Epidermal melanocyte (primary cell): ENCODE data around the gene NCBP2L.
"Not testable (repeated sequence)": the region's sequence is repeated elsewhere in the genome, so short reads cannot be mapped to it uniquely, and the experiment has no call there.

Experiments
- DNase-seq: peaks from one replicate; pipeline ENCODE4 v3.0.0; 2011; ENCODE audit warnings: low spot score; ENCODE audit not compliant: insufficient read length

The NCBP2L gene

DNA sequence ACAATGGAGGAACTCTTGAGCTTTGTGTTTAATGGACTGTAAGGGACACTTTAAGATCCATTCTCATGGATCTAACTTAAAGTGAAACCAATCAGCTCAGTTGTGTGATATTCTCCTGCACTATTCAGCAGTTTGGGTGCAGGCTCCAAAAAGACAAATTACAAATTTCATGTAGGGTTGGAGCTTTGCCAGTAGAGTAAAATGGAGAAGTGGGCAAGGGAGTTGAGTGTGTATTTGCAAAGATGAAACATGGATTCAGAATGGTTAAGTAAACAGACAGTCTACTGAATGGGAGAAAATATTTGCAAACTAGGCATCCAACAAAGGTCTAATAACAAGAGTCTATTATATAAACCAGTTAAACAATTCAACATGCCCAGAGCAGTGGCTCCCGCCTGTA is 26.9 kb downstream of the NCBP2L start:
- no peak for DNase-seq

GRCh38 chrX:107805179-107805578 is 27.6 kb downstream of the NCBP2L start:
- no peak for DNase-seq

DNA sequence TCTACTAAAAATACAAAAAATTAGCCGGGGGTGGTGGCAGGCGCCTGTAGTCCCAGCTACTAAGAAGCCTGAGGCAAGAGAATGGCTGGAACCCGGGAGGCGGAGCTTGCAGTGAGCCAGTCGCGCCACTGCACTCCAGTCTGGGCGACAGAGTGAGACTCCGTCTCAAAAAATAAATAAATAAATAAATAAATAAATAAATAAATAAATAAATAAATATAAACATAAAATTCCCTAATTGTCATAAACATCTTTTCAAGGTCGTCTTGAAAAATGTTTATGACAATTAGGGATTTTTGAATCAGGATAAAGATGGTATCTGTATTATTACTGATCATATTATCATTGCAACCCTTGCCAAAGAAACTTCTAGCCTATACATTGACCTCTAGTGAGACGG is 32.5 kb downstream of the NCBP2L start:
- DNase-seq, result not testable (repeated sequence)

DNA sequence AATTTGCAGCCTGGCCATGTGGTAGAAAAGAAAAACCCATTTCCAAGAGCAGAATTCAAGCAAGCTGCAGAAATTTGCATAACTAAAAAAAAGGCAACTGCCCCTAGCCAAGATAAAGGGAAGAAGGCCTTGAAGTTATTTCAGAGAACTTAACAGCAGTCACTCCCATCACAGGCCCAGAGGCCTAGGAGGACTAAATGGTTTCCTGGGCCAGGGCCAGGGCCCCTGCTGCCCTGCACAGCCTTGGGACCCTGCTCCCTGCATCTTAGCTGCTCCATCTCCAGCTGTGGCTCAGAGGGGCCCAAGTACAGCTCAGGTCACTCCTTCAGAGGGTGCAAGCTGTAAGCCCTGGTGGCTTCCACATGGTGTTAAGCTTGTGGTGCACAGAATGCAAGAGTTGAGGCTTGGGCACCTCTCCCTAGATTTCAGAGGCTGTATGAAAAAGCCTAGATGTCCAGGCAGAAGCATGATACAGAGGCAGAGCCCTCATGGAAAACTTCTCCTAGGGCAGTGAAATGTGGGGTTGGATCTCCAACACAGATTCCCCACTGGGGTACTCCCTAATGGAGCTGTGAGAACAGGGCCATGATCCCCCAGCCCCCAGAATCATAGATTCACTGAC is 41.5 kb downstream of the NCBP2L start:
- no peak for DNase-seq

DNA sequence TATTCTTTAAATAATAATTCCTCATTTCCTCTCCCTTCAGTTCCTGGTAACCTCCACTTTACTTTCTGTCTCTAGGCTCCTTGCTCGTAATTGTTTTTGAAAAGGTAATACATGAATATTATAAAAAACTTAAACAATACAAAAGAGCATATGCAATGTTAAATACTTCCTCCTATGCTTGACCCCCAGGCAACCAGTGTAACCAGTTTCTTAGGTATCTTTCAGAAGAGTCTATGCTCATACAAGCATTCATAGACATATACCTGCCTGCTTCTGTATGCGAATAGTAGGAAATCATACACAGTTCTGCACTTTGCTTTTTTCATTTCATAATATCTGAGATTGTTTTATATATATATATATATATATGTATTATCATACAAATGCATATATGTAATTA is 45.5 kb downstream of the NCBP2L start:
- no peak for DNase-seq

- no peak for DNase-seq
Measured at GRCh38 chrX:107823456-107823855, 45.9 kb downstream of the NCBP2L start.

GRCh38 chrX:107825698-107826237 is 48.2 kb downstream of the NCBP2L start, which contains the start of gene MID2:
MID2 (plus strand) TSS chrX:107825866; CDS start chrX:107826427, 561 bp downstream.
- DNase-seq, result no peak

GRCh38 chrX:107826238-107827029 is 48.9 kb downstream of the NCBP2L start:
- no peak for DNase-seq

DNA sequence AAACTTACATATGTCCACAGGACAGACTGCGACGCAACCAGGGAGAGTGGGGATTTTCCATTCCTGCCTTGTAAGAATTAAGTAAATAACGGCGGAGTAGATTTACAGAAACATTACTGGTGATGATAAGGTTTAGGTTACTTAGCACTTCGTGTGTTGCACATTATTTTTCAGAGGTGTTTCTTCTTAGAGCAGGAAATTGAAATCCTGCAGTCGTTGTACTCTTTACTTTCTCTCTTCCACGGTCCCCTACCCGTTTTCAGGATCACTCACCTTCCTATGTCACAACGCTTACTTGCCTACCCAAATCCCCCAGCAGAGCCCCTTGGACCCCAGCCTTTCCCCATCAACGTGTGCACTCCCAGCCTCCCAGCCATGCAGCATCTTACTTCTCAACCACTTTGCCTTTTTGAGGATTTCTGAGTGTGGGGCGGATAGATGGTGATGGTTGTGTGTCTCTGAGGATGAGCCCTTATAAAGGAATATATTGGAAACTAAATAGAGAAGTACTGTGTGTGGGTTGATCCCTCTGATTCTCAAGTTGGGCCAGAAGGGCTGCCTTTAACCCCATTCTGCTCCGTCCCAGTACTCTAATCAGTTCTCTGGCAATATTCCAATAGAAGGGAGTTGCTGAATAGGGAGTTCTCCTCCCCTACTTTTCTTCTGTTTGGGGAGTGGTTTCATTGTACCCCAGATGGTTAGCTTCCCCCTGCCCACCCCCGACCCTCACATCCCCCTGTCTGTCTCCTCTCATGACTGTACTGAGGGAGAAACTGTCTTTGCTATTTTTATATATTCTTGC is 49.7 kb downstream of the NCBP2L start:
- DNase-seq, result no peak

DNA sequence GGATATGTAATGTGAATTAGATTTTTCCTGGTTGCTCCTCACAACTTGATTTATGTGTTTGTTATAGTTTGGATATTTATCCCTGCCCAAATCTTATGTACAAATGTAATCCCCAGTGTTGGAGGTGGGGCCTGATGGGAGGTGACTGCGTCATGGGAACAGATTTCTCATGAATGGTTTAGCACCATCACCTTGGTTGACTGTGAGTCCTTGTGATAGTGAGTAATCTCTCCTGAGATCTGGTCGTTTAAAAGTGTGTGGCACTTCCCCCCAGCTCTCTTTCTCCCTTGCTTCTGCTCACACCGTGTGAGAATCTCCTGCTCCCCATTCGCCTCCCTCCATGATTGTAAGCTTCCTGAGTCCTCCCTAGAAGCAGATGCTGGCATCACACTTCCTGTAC is 50.3 kb downstream of the NCBP2L start:
- DNase-seq, result no peak

- DNase-seq, result no peak
Measured at GRCh38 chrX:107829878-107830277, 52.3 kb downstream of the NCBP2L start.

DNA sequence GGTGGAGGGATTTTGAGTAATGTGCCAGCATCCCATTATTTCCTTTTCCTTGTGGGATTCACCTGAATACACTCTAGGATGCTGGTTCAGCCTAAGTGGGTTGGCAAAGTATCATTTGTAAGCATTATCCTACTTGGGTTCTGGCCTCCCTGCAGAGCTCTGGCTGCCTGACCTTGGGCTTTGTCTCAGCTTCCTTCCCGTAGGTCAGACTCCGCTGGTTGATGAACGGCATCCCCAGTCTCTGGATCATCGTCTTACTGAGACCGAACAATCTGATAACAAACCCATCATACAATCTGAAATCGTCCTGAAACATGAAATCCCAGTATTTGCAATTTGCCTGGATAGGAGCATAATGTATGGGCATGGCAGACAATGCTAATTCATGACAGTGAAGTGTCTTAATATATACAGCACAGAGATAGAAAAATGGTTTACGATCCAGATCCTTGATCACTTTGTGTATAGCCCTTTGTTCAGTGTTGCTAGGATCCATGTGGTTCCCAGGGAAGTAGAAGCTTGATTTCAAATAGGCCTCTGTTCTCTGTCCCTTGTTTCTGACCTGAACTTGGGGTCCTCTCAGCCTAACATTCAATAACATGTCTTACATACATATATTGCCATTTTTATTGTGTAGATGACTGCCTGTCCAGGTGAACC is 53.7 kb downstream of the NCBP2L start:
- no peak for DNase-seq

GRCh38 chrX:107834275-107835201 is 57.0 kb downstream of the NCBP2L start:
- DNase-seq, result no peak

GRCh38 chrX:107836958-107837357 is 59.4 kb downstream of the NCBP2L start:
- no peak for DNase-seq

- DNase-seq, result no peak
Measured at GRCh38 chrX:107840971-107841370, 63.4 kb downstream of the NCBP2L start.

- DNase-seq, result no peak
Measured at GRCh38 chrX:107842715-107843400, 65.3 kb downstream of the NCBP2L start.
